Ramos (cell line): ENCODE data around the gene SAMD3.
"Not testable (repeated sequence)": the region's sequence is repeated elsewhere in the genome, so short reads cannot be mapped to it uniquely, and the experiment has no call there.

Experiments used
- in situ Hi-C: fragments of 300-500 bp; cut with MboI; formaldehyde crosslinking; loops from one replicate; pipeline ENCODE4 v1.14.3; 2022; ENCODE audit warnings: low sequenced_read_pairs; ENCODE audit not compliant: unreplicated experiment

The SAMD3 gene

GRCh38 chr6:130183271-130184222, 39.2 kb downstream of the SAMD3 start:
- in situ Hi-C loops = no loop called here

GRCh38 chr6:130182466-130182865, 40.3 kb downstream of the SAMD3 start:
- in situ Hi-C loops = no loop called here

GRCh38 chr6:130178692-130179091, 44.1 kb downstream of the SAMD3 start:
- in situ Hi-C loops = no loop called here

GRCh38 chr6:130176378-130176777, 46.4 kb downstream of the SAMD3 start:
- in situ Hi-C loops = no loop called here

- in situ Hi-C loops = not testable (repeated sequence)
Observed at GRCh38 chr6:130173377-130174004, 49.3 kb downstream of the SAMD3 start.

GRCh38 chr6:130170160-130170559, 52.6 kb downstream of the SAMD3 start:
- in situ Hi-C loops = not testable (repeated sequence)

GRCh38 chr6:130167655-130168054, 55.1 kb downstream of the SAMD3 start:
- in situ Hi-C loops = no loop called here

GRCh38 chr6:130164251-130164650, 58.5 kb downstream of the SAMD3 start:
- in situ Hi-C loops = no loop called here

GRCh38 chr6:130163266-130163665, 59.5 kb downstream of the SAMD3 start:
- in situ Hi-C loops = no loop called here

- in situ Hi-C loops = no loop called here
Observed at GRCh38 chr6:130162421-130162820, 60.3 kb downstream of the SAMD3 start.

GRCh38 chr6:130161683-130162404, 60.9 kb downstream of the SAMD3 start:
- in situ Hi-C loops = no loop called here

- in situ Hi-C loops = no loop called here
Observed at GRCh38 chr6:130159956-130160355, 62.8 kb downstream of the SAMD3 start.

GRCh38 chr6:130158548-130158947, 64.2 kb downstream of the SAMD3 start:
- in situ Hi-C loops = no loop called here

GRCh38 chr6:130158056-130158455, 64.7 kb downstream of the SAMD3 start:
- in situ Hi-C loops = no loop called here

GRCh38 chr6:130156908-130157307, 65.8 kb downstream of the SAMD3 start:
- in situ Hi-C loops = no loop called here

- in situ Hi-C loops = no loop called here
Observed at GRCh38 chr6:130152908-130153510, 69.7 kb downstream of the SAMD3 start.

GRCh38 chr6:130150906-130151305, 71.8 kb downstream of the SAMD3 start:
- in situ Hi-C loops = no loop called here

GRCh38 chr6:130149016-130149415, 73.7 kb downstream of the SAMD3 start:
- in situ Hi-C loops = not testable (repeated sequence)

- in situ Hi-C loops = no loop called here
Observed at GRCh38 chr6:130148181-130148580, 74.6 kb downstream of the SAMD3 start.

- in situ Hi-C loops = no loop called here
Observed at GRCh38 chr6:130147111-130147510, 75.6 kb downstream of the SAMD3 start.
